IMR-90 (cell line): ENCODE data around the gene PPP1R12C. TPM values are rescaled to one million over a fixed set of nuclear protein-coding genes. Genes with fewer than 3 reads are reported as not detected.

Source experiments
- ATAC-seq: fragments of 200-7000 bp; cut with Tn5 transposase; 2 replicates; pipeline ENCODE4 v1.9.1; 2020; ENCODE audit warnings: low read depth, mild to moderate bottlenecking, moderate library complexity
- BruUV-seq: library from RNA; stranded (reverse); fragments of 400-500 nt; replicated peaks from 2 replicates; lab custom pipeline; 2021; lab: Mats Ljungman, UMichigan
- CTCF ChIA-PET: fragments of 300-600 bp; formaldehyde crosslinking; extraction: SDS; loops from one replicate; lab custom pipeline; 2021; ENCODE audit warnings: antibody characterized with exemption; lab: Yijun Ruan, JAX
- POLR2A ChIA-PET: fragments of 300-600 bp; sonication (Branson Sonifier 250); formaldehyde crosslinking; loops from one replicate; lab custom pipeline; 2022; ENCODE audit warnings: antibody characterized with exemption; ENCODE audit not compliant: unreplicated experiment; lab: Charles Lee
- DNase-seq: peaks from one replicate; pipeline ENCODE4 v3.0.0; 2013
- H2AFZ ChIP-seq: replicated peaks from 2 replicates; pipeline ENCODE3; 2013; ENCODE audit warnings: low read length, mild to moderate bottlenecking; ENCODE audit not compliant: poor library complexity
- H2AK5ac ChIP-seq: 2 replicates; pipeline ENCODE4 v1.6.1; 2013; ENCODE audit warnings: low read depth, low read length, inconsistent platforms
- H2AK9ac ChIP-seq: replicated peaks from 2 replicates; pipeline ENCODE3; 2013; ENCODE audit warnings: mild to moderate bottlenecking, low read depth, low read length, moderate library complexity; ENCODE audit not compliant: poor library complexity
- H2BK120ac ChIP-seq: 2 replicates; pipeline ENCODE4 v1.6.1; 2013; ENCODE audit warnings: low read depth, low read length, inconsistent platforms
- H2BK15ac ChIP-seq: 3 replicates; pipeline ENCODE4 v1.6.1; 2013; ENCODE audit warnings: low read depth, low read length, inconsistent platforms
- H2BK20ac ChIP-seq: 2 replicates; pipeline ENCODE4 v1.6.1; 2013; ENCODE audit warnings: low read depth, mild to moderate bottlenecking, inconsistent platforms, low read length, moderate library complexity
- H2BK5ac ChIP-seq: 2 replicates; pipeline ENCODE4 v1.6.1; 2013; ENCODE audit warnings: mild to moderate bottlenecking, low read depth, low read length, inconsistent platforms; ENCODE audit not compliant: poor library complexity, severe bottlenecking
- H3K14ac ChIP-seq: replicated peaks from 2 replicates; pipeline ENCODE4 v1.6.1; 2013; ENCODE audit warnings: low read depth, low read length, inconsistent platforms
- H3K18ac ChIP-seq: 2 replicates; pipeline ENCODE4 v1.6.1; 2013; ENCODE audit warnings: low read depth, low read length, control low read depth
- H3K23ac ChIP-seq: 2 replicates; pipeline ENCODE4 v1.6.1; 2013; ENCODE audit warnings: low read depth, low read length, inconsistent platforms
- H3K27ac ChIP-seq: 2 replicates; pipeline ENCODE4 v1.5.1; 2013; ENCODE audit warnings: mild to moderate bottlenecking, control low read depth, low read length; ENCODE audit not compliant: insufficient read depth
- H3K27me3 ChIP-seq: 2 replicates; pipeline ENCODE4 v1.6.1; 2013; ENCODE audit warnings: low read length; ENCODE audit not compliant: control insufficient read depth, insufficient read depth
- H3K36me3 ChIP-seq: 2 replicates; pipeline ENCODE4 v1.6.1; 2013; ENCODE audit warnings: low read length, mixed read lengths; ENCODE audit not compliant: control insufficient read depth, insufficient read depth
- H3K4ac ChIP-seq: 2 replicates; pipeline ENCODE4 v1.6.1; 2013; ENCODE audit warnings: low read depth, low read length, inconsistent platforms
- H3K4me1 ChIP-seq: 2 replicates; pipeline ENCODE4 v1.6.1; 2013; ENCODE audit warnings: low read length, mixed read lengths; ENCODE audit not compliant: control insufficient read depth, insufficient read depth
- H3K4me2 ChIP-seq: 2 replicates; pipeline ENCODE4 v1.6.1; 2013; ENCODE audit warnings: low read depth, mild to moderate bottlenecking, control low read depth, low read length, moderate library complexity
- H3K4me3 ChIP-seq: 2 replicates; pipeline ENCODE4 v1.5.1; 2013; ENCODE audit warnings: low read depth, mild to moderate bottlenecking, control low read depth, low read length, moderate library complexity; ENCODE audit not compliant: insufficient read depth
- H3K56ac ChIP-seq: 2 replicates; pipeline ENCODE4 v1.6.1; 2013; ENCODE audit warnings: low read length, inconsistent platforms; ENCODE audit not compliant: insufficient read depth; ENCODE audit errors: extremely low read depth
- H3K79me1 ChIP-seq, 2 experiments: 2 replicates each; pipeline ENCODE4 v1.6.1; 2013; ENCODE audit warnings: low read length in 2 of 2, inconsistent platforms in 1 of 2, low read depth in 1 of 2
- H3K9ac ChIP-seq: 2 replicates; pipeline ENCODE4 v1.6.1; 2013; ENCODE audit warnings: low read depth, low read length, control low read depth
- H3K9me1 ChIP-seq: 2 replicates; pipeline ENCODE4 v1.6.1; 2013; ENCODE audit warnings: low read length, inconsistent platforms; ENCODE audit not compliant: insufficient read depth
- H3K9me3 ChIP-seq: 2 replicates; pipeline ENCODE4 v1.6.1; 2013; ENCODE audit warnings: low read length; ENCODE audit not compliant: control insufficient read depth, insufficient read depth
- H4K20me1 ChIP-seq: 2 replicates; pipeline ENCODE4 v1.6.1; 2013; ENCODE audit warnings: low read length, inconsistent platforms; ENCODE audit not compliant: insufficient read depth
- H4K5ac ChIP-seq: 2 replicates; pipeline ENCODE4 v1.6.1; 2013; ENCODE audit warnings: mild to moderate bottlenecking, low read depth, low read length, control low read depth
- H4K8ac ChIP-seq, 2 experiments: 2 replicates each; pipeline ENCODE4 v1.6.1; 2013; ENCODE audit warnings: low read depth in 2 of 2, low read length in 2 of 2, control low read depth in 1 of 2, inconsistent platforms in 1 of 2
- H4K91ac ChIP-seq: 2 replicates; pipeline ENCODE4 v1.6.1; 2013; ENCODE audit warnings: low read depth, low read length, inconsistent platforms; ENCODE audit not compliant: insufficient read depth
- BHLHE40 ChIP-seq: fragments of 150-350 bp; IDR thresholded peaks from 2 replicates; pipeline ENCODE4 v1.6.1; 2016; ENCODE audit warnings: mild to moderate bottlenecking, low read depth, low read length
- CEBPB ChIP-seq: IDR thresholded peaks from 2 replicates; pipeline ENCODE4 v1.6.1; 2012; ENCODE audit warnings: low read depth, low read length, improper control_type of control experiment
- CHD1 ChIP-seq: IDR thresholded peaks from 2 replicates; pipeline ENCODE4 v1.6.1; 2012; ENCODE audit warnings: low read depth, low read length, improper control_type of control experiment
- CTCF ChIP-seq: conservative IDR thresholded peaks from 2 replicates; pipeline ENCODE4 v1.5.1; 2012; ENCODE audit warnings: mild to moderate bottlenecking, low read depth, low read length, improper control_type of control experiment
- FOS ChIP-seq: fragments of 150-350 bp; IDR thresholded peaks from 2 replicates; pipeline ENCODE4 v1.6.1; 2016; ENCODE audit warnings: low read depth, low read length
- MAFK ChIP-seq: IDR thresholded peaks from 2 replicates; pipeline ENCODE4 v1.6.1; 2012; ENCODE audit warnings: low read depth, low read length, improper control_type of control experiment
- MAZ ChIP-seq: IDR thresholded peaks from 2 replicates; pipeline ENCODE4 v1.6.1; 2012; ENCODE audit warnings: low read depth, mild to moderate bottlenecking, low read length, improper control_type of control experiment, moderate library complexity, borderline replicate concordance
- MXI1 ChIP-seq: IDR thresholded peaks from 2 replicates; pipeline ENCODE4 v1.6.1; 2012; ENCODE audit warnings: low read depth, mild to moderate bottlenecking, low read length, moderate library complexity, borderline replicate concordance
- NFE2L2 ChIP-seq: fragments of 150-350 bp; IDR thresholded peaks from 2 replicates; pipeline ENCODE4 v1.6.1; 2016; ENCODE audit warnings: low read depth, mild to moderate bottlenecking, low read length
- POLR2A ChIP-seq: IDR thresholded peaks from 2 replicates; pipeline ENCODE4 v1.6.1; 2012; ENCODE audit warnings: mild to moderate bottlenecking, low read depth, low read length
- RAD21 ChIP-seq: IDR thresholded peaks from 2 replicates; pipeline ENCODE4 v1.6.1; 2012; ENCODE audit warnings: low read length, improper control_type of control experiment
- RFX5 ChIP-seq: IDR thresholded peaks from 2 replicates; pipeline ENCODE4 v1.8.0; 2012; ENCODE audit warnings: low read depth, mild to moderate bottlenecking, low read length, moderate library complexity
- SMC3 ChIP-seq: fragments of 150-350 bp; IDR thresholded peaks from 2 replicates; pipeline ENCODE4 v1.6.1; 2016; ENCODE audit warnings: low read depth, mild to moderate bottlenecking, antibody characterized with exemption, low read length, moderate library complexity
- USF2 ChIP-seq: fragments of 150-350 bp; IDR thresholded peaks from 2 replicates; pipeline ENCODE4 v1.6.1; 2017; ENCODE audit warnings: mild to moderate bottlenecking, antibody characterized with exemption, low read length, low read depth
- WGBS, 2 experiments: methylation state at CpG; one replicate each; pipeline versions ENCODE4 v1.1.5 to v1.1.7; 2013; ENCODE audit warnings: missing lambda C conversion rate in 2 of 2; ENCODE audit not compliant: insufficient read length in 1 of 2; ENCODE audit errors: extremely low coverage in 2 of 2; 5-methylcytosine and 5-hydroxymethylcytosine counted together
- dilution Hi-C: fragments of 300-500 bp; cut with HindIII; formaldehyde crosslinking; loops from one replicate; pipeline ENCODE4 v1.14.3; 2018; ENCODE audit warnings: low sequenced_read_pairs; ENCODE audit not compliant: unreplicated experiment
- in situ Hi-C: fragments of 300-500 bp; cut with MboI; formaldehyde crosslinking; loops from 3 replicates; pipeline ENCODE4 v1.14.3; 2019; ENCODE audit warnings: low sequenced_read_pairs, inconsistent platforms, mixed read lengths
- intact Hi-C: fragments of 100-400 bp; cut with micrococcal nuclease; formaldehyde crosslinking; loops from 2 replicates; pipeline ENCODE4 v1.10.0; 2022
- polyA plus RNA-seq, 3 experiments: library from polyadenylated mRNA; depleted of rRNA; stranded (reverse); fragments of >200 nt; gene quantifications; 2 replicates each; pipeline ENCODE4 v1.2.3, GENCODE V29; 2012; ENCODE audit warnings: low replicate concordance in 1 of 3
- total RNA-seq: library from RNA; depleted of rRNA; stranded (reverse); fragments of >200 nt; gene quantifications from 2 replicates; pipeline ENCODE4 v1.2.3, GENCODE V29; 2012
- TF ChIP-seq, protein P1 (sequence below): fragments of 150-350 bp; IDR thresholded peaks from 2 replicates; pipeline ENCODE4 v1.6.1; 2016; ENCODE audit warnings: low read depth, mild to moderate bottlenecking, low read length, moderate library complexity, borderline replicate concordance

PPP1R12C gene
- total and polyA plus RNA-seq, 2 of the 4 experiments (the other 2 are of a cell fraction) = 21.5 to 81.4 TPM

GRCh38 chr19:55097864-55098715 lies 19.3 kb downstream of the PPP1R12C start:
- Histone ChIP-seq H2BK20ac (no peak overlapping the region), H3K4ac (no peak overlapping the region), H3K14ac (no peak overlapping the region), H3K9ac (no peak overlapping the region), H3K4me3 (no peak overlapping the region), H3K79me1 (peaks cover 5 to 21% of the 10 kb centered on the region in 2 experiments), H4K5ac (no peak overlapping the region), H4K8ac (no peak overlapping the region), H3K9me1 (no peaks in the 10 kb centered on the region), H3K27ac (no peak overlapping the region), H2AK5ac (no peak overlapping the region), H3K9me3 (no peaks in the 10 kb centered on the region; the same call in 1 of the 2 replicates), H2BK15ac (no peak overlapping the region), H2AK9ac (no peak overlapping the region), H3K56ac (no peak overlapping the region), H4K20me1 (peaks cover 3% of the 10 kb centered on the region), H3K4me1 (no peaks in the 10 kb centered on the region), H3K18ac (no peak overlapping the region), H2BK5ac (no peak overlapping the region), H3K4me2 (no peak overlapping the region), H3K23ac (no peak overlapping the region), H3K36me3 (peaks cover 32% of the 10 kb centered on the region), H2AFZ (no peak overlapping the region), H3K27me3 (no peaks in the 10 kb centered on the region), H4K91ac (no peak overlapping the region), H2BK120ac (no peak overlapping the region)
- dilution Hi-C loops = no loop called here
- DNase-seq (no peak), ATAC-seq (no peak)
- in situ Hi-C loops = no loop called here
- ChIA-PET POLR2A (no interaction called here), CTCF (interaction anchor here (1.0 kb wide), 1 partner anchor 9 kb away, joined by 3 read pairs; no protein-coding TSS in a partner anchor)
- WGBS, 2 experiments = 97% methylated on average over 10 of the region's 23 CpGs; no CpG with 5 or more reads in 1 of the 2 experiments
- intact Hi-C loops = no loop called here
- BruUV-seq = no TSS peak
- TF ChIP-seq POLR2A (no peak), SMC3 (no peak), CTCF (no peak), CEBPB (no peak), CHD1 (no peak), FOS (no peak), MXI1 (no peak), RFX5 (no peak), RAD21 (no peak), USF2 (no peak), MAZ (no peak), BHLHE40 (no peak), MAFK (no peak), NFE2L2 (no peak)
- TF ChIP-seq, protein P1, sequence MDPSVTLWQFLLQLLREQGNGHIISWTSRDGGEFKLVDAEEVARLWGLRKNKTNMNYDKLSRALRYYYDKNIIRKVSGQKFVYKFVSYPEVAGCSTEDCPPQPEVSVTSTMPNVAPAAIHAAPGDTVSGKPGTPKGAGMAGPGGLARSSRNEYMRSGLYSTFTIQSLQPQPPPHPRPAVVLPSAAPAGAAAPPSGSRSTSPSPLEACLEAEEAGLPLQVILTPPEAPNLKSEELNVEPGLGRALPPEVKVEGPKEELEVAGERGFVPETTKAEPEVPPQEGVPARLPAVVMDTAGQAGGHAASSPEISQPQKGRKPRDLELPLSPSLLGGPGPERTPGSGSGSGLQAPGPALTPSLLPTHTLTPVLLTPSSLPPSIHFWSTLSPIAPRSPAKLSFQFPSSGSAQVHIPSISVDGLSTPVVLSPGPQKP = no peak
